Aorta (tissue), 5 donors: Measurements from ENCODE around the gene MYLK. TPM values are rescaled to one million over a fixed set of nuclear protein-coding genes. Genes with fewer than 3 reads are reported as not detected.
A peak's percentile ranks its signal among the peaks of the same experiment; 100 is the strongest.

Experiments used
- ATAC-seq: fragments of 200-7000 bp; cut with Tn5 transposase; one replicate; pipeline ENCODE4 v1.9.1; 2022; ENCODE audit warnings: moderate library complexity; ENCODE audit not compliant: low FRiP score
- DNase-seq, 2 donors: peaks; one replicate each; pipeline ENCODE4 v3.0.0-alpha.2; 2020
- H3K27ac ChIP-seq, 2 donors: one replicate each; pipeline ENCODE4 v1.5.1; 2013; ENCODE audit warnings: low read length in 2 of 2, mild to moderate bottlenecking in 2 of 2, moderate library complexity in 2 of 2, control low read depth in 1 of 2, inconsistent platforms in 1 of 2, low read depth in 1 of 2
- H3K27me3 ChIP-seq, 2 donors: one replicate each; pipeline ENCODE4 v1.6.1; 2013; ENCODE audit warnings: control low read depth in 1 of 2, low read length in 1 of 2, mild to moderate bottlenecking in 1 of 2, moderate library complexity in 1 of 2; ENCODE audit not compliant: insufficient read depth in 2 of 2, control insufficient read depth in 1 of 2
- H3K36me3 ChIP-seq, 2 donors: one replicate each; pipeline ENCODE4 v1.6.1; 2013; ENCODE audit warnings: control low read depth in 1 of 2, low read length in 1 of 2, mild to moderate bottlenecking in 1 of 2; ENCODE audit not compliant: insufficient read depth in 2 of 2, control insufficient read depth in 1 of 2
- H3K4me1 ChIP-seq, 2 donors: one replicate each; pipeline ENCODE4 v1.6.1; 2013; ENCODE audit warnings: low read length in 2 of 2, control low read depth in 1 of 2, mild to moderate bottlenecking in 1 of 2, moderate library complexity in 1 of 2; ENCODE audit not compliant: insufficient read depth in 2 of 2, control insufficient read depth in 1 of 2
- H3K4me3 ChIP-seq, 2 donors: one replicate each; pipeline ENCODE4 v1.5.1; 2013; ENCODE audit warnings: low read length in 2 of 2, control low read depth in 1 of 2, mild to moderate bottlenecking in 1 of 2
- H3K9me3 ChIP-seq: one replicate; pipeline ENCODE4 v1.6.1; 2013; ENCODE audit warnings: mild to moderate bottlenecking, low read length; ENCODE audit not compliant: control insufficient read depth
- WGBS, 2 donors: extraction: QIAGEN DNeasy Blood & Tissue Kit; methylation state at CpG; one replicate each; pipeline ENCODE4 v1.1.7; 2013; 5-methylcytosine and 5-hydroxymethylcytosine counted together
- intact Hi-C, 2 donors: fragments of 100-400 bp; cut with DNase I; formaldehyde crosslinking; loops; one replicate each; pipeline versions ENCODE4 v1.14.2 to v1.15.0; 2022
- polyA plus RNA-seq, 2 donors: library from polyadenylated mRNA; stranded (reverse); fragments of 200-250 nt; gene quantifications; one replicate each; pipeline ENCODE4 v1.2.3, GENCODE V29; 2013
- total RNA-seq, 2 donors: library from RNA; stranded (reverse); fragmentation: NEBNext Ultra II Directional; extraction: Animal tissue kit (Norgen Biotek cat#: 25700); gene quantifications; one replicate each; pipeline ENCODE4 v1.2.1, GENCODE V29; 2021
- donor health status: healthy with polysubstance abuse.
- donor health status: Bipolar disorder and iron deficiency.
- donor health status: DM: no; HTN: no; CAD: no.
- donor health status: DM: no; HTN: no; CAD: no.
- donor health status: DM: yes; HTN: yes; CAD: no.

The MYLK gene
- total and polyA plus RNA-seq, 4 donors = 134 to 786 (median 314) TPM

DNA sequence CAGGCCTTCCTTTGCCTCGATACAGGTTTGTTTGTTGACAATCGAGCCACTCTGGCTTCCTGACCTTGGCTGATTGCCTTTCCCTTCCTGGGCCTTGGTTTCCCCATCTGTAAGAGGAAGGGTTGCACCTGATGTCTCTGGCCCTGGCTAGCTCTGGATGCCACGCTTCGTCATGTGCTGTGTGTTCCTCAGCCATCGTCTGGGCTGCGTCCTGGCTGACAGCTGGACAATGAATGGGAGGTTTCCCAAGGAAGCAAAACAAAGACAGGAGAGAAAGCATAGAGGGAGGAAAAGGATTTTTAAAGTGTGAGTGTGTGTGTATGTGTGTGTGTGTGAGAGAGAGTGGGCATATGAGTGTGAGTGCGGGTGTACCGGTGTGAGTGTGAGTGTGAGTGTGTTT lies 234.0 kb downstream of the MYLK start:
- WGBS, 2 donors = 64 to 68% methylated on average over 8 of the region's 8 CpGs
- Histone ChIP-seq H3K36me3 (peaks cover 7 to 21% of the 10 kb centered on the region in 2 donors), H3K9me3 (no peaks in the 10 kb centered on the region), H3K4me1 (peaks cover 0 to 4% of the 10 kb centered on the region in 2 donors), H3K27ac (peak overlapping the region in 1 of 2 donors; percentile 50), H3K4me3 (no peak overlapping the region), H3K27me3 (no peaks in the 10 kb centered on the region)
- intact Hi-C loops = loop anchor here (5.0 to 10.0 kb wide), 3 partner anchors 52 to 225 kb away; no protein-coding TSS in a partner anchor
- no peak for ATAC-seq
- DNase-seq = no peak

DNA sequence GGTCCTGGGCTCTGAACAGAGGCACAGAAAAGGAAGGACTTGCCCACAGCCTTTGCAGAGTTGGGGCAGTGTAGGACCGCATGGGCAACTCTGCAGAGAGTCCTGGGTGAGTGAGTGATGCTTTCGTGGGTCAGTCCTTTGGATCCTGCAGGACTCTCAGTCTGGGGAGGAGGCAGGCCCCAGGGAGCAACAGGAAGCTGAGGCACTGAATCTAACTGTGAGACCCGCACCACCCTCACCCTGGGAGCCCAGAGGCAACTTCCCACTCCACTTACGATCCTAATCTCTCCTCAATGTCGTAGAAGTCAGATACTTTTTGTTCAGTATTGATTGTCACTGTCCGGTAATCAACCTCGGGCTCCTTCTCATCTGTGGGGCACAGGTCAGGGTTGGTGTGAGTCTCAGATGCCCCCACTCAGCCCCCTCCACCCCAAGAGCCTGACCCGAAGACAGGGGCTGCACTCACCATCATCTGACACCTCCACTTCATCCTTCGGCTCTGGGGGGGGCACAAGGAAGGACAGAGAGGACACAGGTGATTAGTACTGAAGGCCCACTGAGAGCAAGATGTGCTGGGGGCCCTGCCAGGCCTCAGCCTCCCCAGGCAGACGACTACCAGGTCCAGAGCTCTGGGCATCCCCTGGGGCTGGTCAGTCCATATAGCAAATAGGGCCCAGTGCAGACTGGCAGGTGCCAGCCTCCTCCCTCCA lies 235.3 kb downstream of the MYLK start:
- no peaks in the 10 kb centered on the region for H3K9me3 ChIP-seq
- ATAC-seq (no peak), DNase-seq (no peak)
- H3K27ac ChIP-seq = peak overlapping the region in 1 of 2 donors; percentile 42
- no peaks in the 10 kb centered on the region for H3K27me3 ChIP-seq
- no peak overlapping the region for H3K4me3 ChIP-seq
- H3K36me3 ChIP-seq = peaks cover 7 to 21% of the 10 kb centered on the region in 2 donors
- WGBS, 2 donors = 74% methylated on average over 10 of the region's 10 CpGs
- peaks cover 0 to 2% of the 10 kb centered on the region in 2 donors for H3K4me1 ChIP-seq
- intact Hi-C loops = no loop called here

DNA sequence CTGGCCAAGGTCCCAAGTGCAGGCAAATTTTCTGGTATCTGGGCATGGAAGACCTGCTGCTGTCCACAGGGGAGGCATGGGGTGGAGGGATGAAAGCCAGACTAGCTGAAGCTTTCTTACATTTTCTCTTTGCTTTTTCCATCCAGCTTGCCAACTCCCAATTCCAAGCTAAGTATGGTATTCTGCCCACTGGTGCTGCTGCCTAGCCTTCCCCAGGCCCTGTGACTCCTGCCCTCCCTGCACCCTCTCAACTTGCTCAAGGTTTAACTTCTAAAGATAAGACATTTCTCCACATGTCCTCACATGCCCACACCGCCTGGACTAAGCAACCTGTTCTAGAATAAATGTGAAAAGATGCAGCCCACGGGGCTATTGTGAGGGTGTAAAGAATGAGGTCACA lies 239.8 kb downstream of the MYLK start:
- DNase-seq (peak in 1 of 2 donors; percentile 67), ATAC-seq (peak; percentile 24)
- H3K4me1 ChIP-seq = peaks cover 0 to 2% of the 10 kb centered on the region in 2 donors
- H3K4me3 ChIP-seq = no peak overlapping the region
- 13 to 20% methylated on average over 2 of the region's 2 CpGs for WGBS, 2 donors
- peak overlapping the region in 1 of 2 donors; percentile 58 for H3K27ac ChIP-seq
- intact Hi-C loops = no loop called here
- peaks cover 7 to 20% of the 10 kb centered on the region in 2 donors for H3K36me3 ChIP-seq
- H3K9me3 ChIP-seq = no peaks in the 10 kb centered on the region
- no peaks in the 10 kb centered on the region for H3K27me3 ChIP-seq

DNA sequence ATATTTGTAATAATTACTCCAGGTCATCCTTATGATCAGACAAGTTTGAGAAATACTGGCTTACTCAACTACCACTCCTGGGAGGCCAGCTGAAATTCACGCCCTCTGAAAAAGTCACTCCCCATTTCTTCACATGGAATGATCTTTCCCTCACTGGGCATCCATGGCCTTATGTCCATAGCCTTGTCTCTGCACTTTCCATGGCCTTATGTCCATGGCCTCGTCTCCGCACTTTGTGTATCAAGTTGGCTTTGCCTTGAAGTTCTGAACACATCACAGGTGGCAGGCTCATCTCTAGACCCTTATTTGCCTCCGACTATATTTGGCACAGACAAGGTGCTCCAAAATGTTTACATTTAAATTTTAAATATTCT lies 241.2 kb downstream of the MYLK start:
- H3K4me1 ChIP-seq = no peaks in the 10 kb centered on the region
- DNase-seq (no peak), ATAC-seq (no peak)
- H3K36me3 ChIP-seq = peaks cover 7 to 20% of the 10 kb centered on the region in 2 donors
- no peak overlapping the region for H3K4me3 ChIP-seq
- peak overlapping the region in 1 of 2 donors; percentile 12 for H3K27ac ChIP-seq
- no peaks in the 10 kb centered on the region for H3K9me3 ChIP-seq
- WGBS, 2 donors = 84 to 85% methylated on average over 4 of the region's 4 CpGs
- no peaks in the 10 kb centered on the region for H3K27me3 ChIP-seq
- intact Hi-C loops = no loop called here

DNA sequence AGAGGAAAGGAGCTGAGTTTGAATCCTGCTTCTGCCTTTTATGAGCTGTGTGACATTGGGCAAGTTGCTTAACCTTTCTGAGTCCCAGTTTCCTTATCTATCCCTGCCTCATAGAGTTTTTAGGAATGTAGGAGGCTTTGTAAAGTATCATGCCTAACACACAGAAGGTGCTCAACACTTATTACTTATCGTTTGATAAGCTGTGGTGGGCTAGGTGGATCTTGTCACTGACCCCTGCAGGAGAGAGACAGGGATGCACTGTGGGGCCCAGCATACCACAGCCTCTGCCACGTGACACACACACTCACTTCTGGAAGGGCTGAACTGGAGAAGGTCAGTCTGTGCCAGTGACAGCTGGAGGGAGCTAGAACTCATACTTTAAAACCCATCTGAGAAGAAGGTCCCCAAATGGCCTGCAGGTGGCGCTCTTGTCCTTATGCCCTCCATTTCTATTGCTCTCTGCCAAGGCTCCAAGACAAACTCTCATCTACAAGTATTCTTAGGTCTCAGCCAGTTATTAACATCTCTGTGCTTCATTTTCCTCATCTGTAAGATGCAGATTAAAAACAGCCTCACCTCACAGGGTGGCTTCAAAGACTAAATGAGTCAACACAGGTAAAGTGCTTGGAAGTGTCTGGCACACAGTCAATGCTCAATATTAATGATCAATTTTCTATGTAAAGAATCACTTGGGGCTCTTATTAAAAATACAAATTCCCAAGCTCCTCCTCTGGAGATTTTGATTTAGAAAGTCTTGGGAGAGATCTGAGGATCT lies 241.8 kb downstream of the MYLK start:
- 10 to 13% methylated on average over 3 of the region's 3 CpGs for WGBS, 2 donors

DNA sequence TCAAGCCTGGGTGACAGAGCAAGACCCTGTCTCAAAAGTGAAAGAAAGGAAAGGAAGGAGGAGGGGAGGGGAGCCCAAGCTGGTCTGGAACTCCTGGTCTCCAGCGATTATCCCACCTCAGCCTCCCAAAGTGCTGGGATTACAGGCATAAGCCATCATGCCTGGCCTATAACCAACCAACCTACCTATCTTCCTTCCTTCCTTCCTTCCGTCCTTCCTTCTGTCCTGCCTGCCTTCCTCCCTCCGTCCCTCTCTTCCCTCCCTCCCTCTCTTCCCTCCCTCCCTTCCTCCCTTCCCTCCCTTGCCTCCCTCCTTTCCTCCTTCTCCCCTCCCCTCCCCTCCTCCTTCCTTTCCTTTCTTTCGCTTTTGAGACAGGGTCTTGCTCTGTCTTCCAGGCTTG lies 242.6 kb downstream of the MYLK start:
- peak in 1 of 2 donors; percentile 2 for DNase-seq
- Histone ChIP-seq H3K4me3 (no peak overlapping the region), H3K9me3 (no peaks in the 10 kb centered on the region), H3K27me3 (no peaks in the 10 kb centered on the region), H3K36me3 (peaks cover 6 to 18% of the 10 kb centered on the region in 2 donors), H3K4me1 (no peaks in the 10 kb centered on the region), H3K27ac (peak overlapping the region in 1 of 2 donors; percentile 55)
- intact Hi-C loops = no loop called here
- WGBS, 2 donors = 40 to 52% methylated on average over 4 of the region's 4 CpGs
- ATAC-seq = no peak

More for the DNA sequence above, 241.8 kb downstream of the MYLK start:
- H3K27ac ChIP-seq = peak overlapping the region in 1 of 2 donors; percentile 55
- no peaks in the 10 kb centered on the region for H3K27me3 ChIP-seq
- peak; percentile 60 for ATAC-seq
- intact Hi-C loops = no loop called here
- DNase-seq = peak; percentile 84 to 93
- H3K36me3 ChIP-seq = peaks cover 7 to 21% of the 10 kb centered on the region in 2 donors
- no peak overlapping the region for H3K4me3 ChIP-seq
- H3K9me3 ChIP-seq = no peaks in the 10 kb centered on the region
- H3K4me1 ChIP-seq = no peaks in the 10 kb centered on the region

DNA sequence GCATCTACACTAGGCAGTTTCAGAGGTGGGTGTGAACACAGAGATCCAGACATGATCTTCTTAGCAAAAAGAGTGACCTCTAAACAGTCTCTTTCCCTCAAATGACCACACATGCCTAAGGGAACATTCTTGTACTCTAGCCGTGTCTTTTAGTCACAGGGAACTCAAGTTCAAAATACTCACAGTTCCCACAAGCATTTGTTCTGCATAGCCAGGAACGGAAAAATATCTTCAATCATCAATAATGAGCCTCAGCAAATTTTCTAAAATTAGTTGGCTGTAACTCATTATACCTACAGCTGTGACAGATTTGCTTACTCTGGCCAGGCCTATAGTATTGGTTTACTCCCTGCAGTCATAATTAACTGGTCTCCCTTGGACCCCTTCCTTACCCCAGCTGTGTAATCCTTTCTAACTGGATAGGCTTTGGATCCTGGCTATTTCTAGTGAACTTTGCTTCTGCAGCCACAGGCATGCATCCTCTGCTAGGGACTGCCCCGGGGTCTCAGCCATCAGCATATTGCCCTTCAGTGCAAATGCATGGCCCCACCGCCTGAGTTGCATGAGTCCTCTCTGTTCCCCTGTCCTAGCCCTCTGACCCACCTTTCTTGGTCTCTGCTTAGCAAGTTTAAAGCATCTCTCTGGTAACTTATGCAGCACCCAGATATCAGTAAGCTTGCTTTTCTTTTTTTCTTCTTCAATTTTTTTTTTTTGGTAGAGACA lies 243.2 kb downstream of the MYLK start:
- Histone ChIP-seq H3K36me3 (peaks cover 8 to 18% of the 10 kb centered on the region in 2 donors), H3K27me3 (no peaks in the 10 kb centered on the region), H3K9me3 (no peaks in the 10 kb centered on the region), H3K4me3 (no peak overlapping the region), H3K27ac (peak overlapping the region in 1 of 2 donors; percentile 31), H3K4me1 (no peaks in the 10 kb centered on the region)
- 46 to 50% methylated on average over 4 of the region's 4 CpGs for WGBS, 2 donors
- no peak for ATAC-seq
- intact Hi-C loops = no loop called here
- no peak for DNase-seq

DNA sequence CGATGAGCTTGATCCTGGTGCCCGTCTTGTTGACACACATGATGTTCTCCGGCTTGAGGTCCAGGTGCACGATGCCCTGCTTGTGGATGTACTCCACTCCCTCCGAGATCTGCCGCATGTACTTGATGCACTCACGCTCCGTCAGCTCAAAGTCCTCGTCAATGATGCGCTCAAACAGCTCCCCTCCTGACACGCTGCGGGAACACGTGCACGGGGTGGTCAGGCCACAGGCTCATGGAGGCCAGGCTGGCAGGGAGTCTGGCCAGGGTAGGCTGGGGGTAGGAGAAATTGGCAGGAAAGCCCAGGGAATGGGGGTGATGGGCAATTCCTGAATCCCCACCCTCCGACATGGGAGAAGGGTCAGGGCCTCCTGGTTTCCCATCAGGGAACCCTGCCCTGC lies 243.8 kb downstream of the MYLK start:
- Histone ChIP-seq H3K36me3 (peaks cover 8 to 18% of the 10 kb centered on the region in 2 donors), H3K4me1 (no peaks in the 10 kb centered on the region), H3K27ac (no peak overlapping the region), H3K27me3 (no peaks in the 10 kb centered on the region), H3K4me3 (no peak overlapping the region), H3K9me3 (no peaks in the 10 kb centered on the region)
- intact Hi-C loops = no loop called here
- DNase-seq = no peak
- 81 to 82% methylated on average over 15 of the region's 15 CpGs for whole genome bisulfite sequencing, 2 donors
- no peak for ATAC-seq
